IMR-90 (cell line): Measurements from ENCODE around the gene ADAT1. TPM values are rescaled to one million over a fixed set of nuclear protein-coding genes. Genes with fewer than 3 reads are reported as not detected.

Experiments used
- ATAC-seq: fragments of 200-7000 bp; cut with Tn5 transposase; 2 replicates; pipeline ENCODE4 v1.9.1; 2020; ENCODE audit warnings: low read depth, mild to moderate bottlenecking, moderate library complexity
- BruUV-seq: library from RNA; stranded (reverse); fragments of 400-500 nt; replicated peaks from 2 replicates; lab custom pipeline; 2021; lab: Mats Ljungman, UMichigan
- CTCF ChIA-PET: fragments of 300-600 bp; formaldehyde crosslinking; extraction: SDS; loops from one replicate; lab custom pipeline; 2021; ENCODE audit warnings: antibody characterized with exemption; lab: Yijun Ruan, JAX
- POLR2A ChIA-PET: fragments of 300-600 bp; sonication (Branson Sonifier 250); formaldehyde crosslinking; loops from one replicate; lab custom pipeline; 2022; ENCODE audit warnings: antibody characterized with exemption; ENCODE audit not compliant: unreplicated experiment; lab: Charles Lee
- DNase-seq: peaks from one replicate; pipeline ENCODE4 v3.0.0; 2013
- H2AFZ ChIP-seq: replicated peaks from 2 replicates; pipeline ENCODE3; 2013; ENCODE audit warnings: low read length, mild to moderate bottlenecking; ENCODE audit not compliant: poor library complexity
- H2AK5ac ChIP-seq: 2 replicates; pipeline ENCODE4 v1.6.1; 2013; ENCODE audit warnings: low read depth, low read length, inconsistent platforms
- H2AK9ac ChIP-seq: replicated peaks from 2 replicates; pipeline ENCODE3; 2013; ENCODE audit warnings: mild to moderate bottlenecking, low read depth, low read length, moderate library complexity; ENCODE audit not compliant: poor library complexity
- H2BK120ac ChIP-seq: 2 replicates; pipeline ENCODE4 v1.6.1; 2013; ENCODE audit warnings: low read depth, low read length, inconsistent platforms
- H2BK15ac ChIP-seq: 3 replicates; pipeline ENCODE4 v1.6.1; 2013; ENCODE audit warnings: low read depth, low read length, inconsistent platforms
- H2BK20ac ChIP-seq: 2 replicates; pipeline ENCODE4 v1.6.1; 2013; ENCODE audit warnings: low read depth, mild to moderate bottlenecking, inconsistent platforms, low read length, moderate library complexity
- H2BK5ac ChIP-seq: 2 replicates; pipeline ENCODE4 v1.6.1; 2013; ENCODE audit warnings: mild to moderate bottlenecking, low read depth, low read length, inconsistent platforms; ENCODE audit not compliant: poor library complexity, severe bottlenecking
- H3K14ac ChIP-seq: replicated peaks from 2 replicates; pipeline ENCODE4 v1.6.1; 2013; ENCODE audit warnings: low read depth, low read length, inconsistent platforms
- H3K18ac ChIP-seq: 2 replicates; pipeline ENCODE4 v1.6.1; 2013; ENCODE audit warnings: low read depth, low read length, control low read depth
- H3K23ac ChIP-seq: 2 replicates; pipeline ENCODE4 v1.6.1; 2013; ENCODE audit warnings: low read depth, low read length, inconsistent platforms
- H3K27ac ChIP-seq: 2 replicates; pipeline ENCODE4 v1.5.1; 2013; ENCODE audit warnings: mild to moderate bottlenecking, control low read depth, low read length; ENCODE audit not compliant: insufficient read depth
- H3K27me3 ChIP-seq: 2 replicates; pipeline ENCODE4 v1.6.1; 2013; ENCODE audit warnings: low read length; ENCODE audit not compliant: control insufficient read depth, insufficient read depth
- H3K36me3 ChIP-seq: 2 replicates; pipeline ENCODE4 v1.6.1; 2013; ENCODE audit warnings: low read length, mixed read lengths; ENCODE audit not compliant: control insufficient read depth, insufficient read depth
- H3K4ac ChIP-seq: 2 replicates; pipeline ENCODE4 v1.6.1; 2013; ENCODE audit warnings: low read depth, low read length, inconsistent platforms
- H3K4me1 ChIP-seq: 2 replicates; pipeline ENCODE4 v1.6.1; 2013; ENCODE audit warnings: low read length, mixed read lengths; ENCODE audit not compliant: control insufficient read depth, insufficient read depth
- H3K4me2 ChIP-seq: 2 replicates; pipeline ENCODE4 v1.6.1; 2013; ENCODE audit warnings: low read depth, mild to moderate bottlenecking, control low read depth, low read length, moderate library complexity
- H3K4me3 ChIP-seq: 2 replicates; pipeline ENCODE4 v1.5.1; 2013; ENCODE audit warnings: low read depth, mild to moderate bottlenecking, control low read depth, low read length, moderate library complexity; ENCODE audit not compliant: insufficient read depth
- H3K56ac ChIP-seq: 2 replicates; pipeline ENCODE4 v1.6.1; 2013; ENCODE audit warnings: low read length, inconsistent platforms; ENCODE audit not compliant: insufficient read depth; ENCODE audit errors: extremely low read depth
- H3K79me1 ChIP-seq, 2 experiments: 2 replicates each; pipeline ENCODE4 v1.6.1; 2013; ENCODE audit warnings: low read length in 2 of 2, inconsistent platforms in 1 of 2, low read depth in 1 of 2
- H3K9ac ChIP-seq: 2 replicates; pipeline ENCODE4 v1.6.1; 2013; ENCODE audit warnings: low read depth, low read length, control low read depth
- H3K9me1 ChIP-seq: 2 replicates; pipeline ENCODE4 v1.6.1; 2013; ENCODE audit warnings: low read length, inconsistent platforms; ENCODE audit not compliant: insufficient read depth
- H3K9me3 ChIP-seq: 2 replicates; pipeline ENCODE4 v1.6.1; 2013; ENCODE audit warnings: low read length; ENCODE audit not compliant: control insufficient read depth, insufficient read depth
- H4K20me1 ChIP-seq: 2 replicates; pipeline ENCODE4 v1.6.1; 2013; ENCODE audit warnings: low read length, inconsistent platforms; ENCODE audit not compliant: insufficient read depth
- H4K5ac ChIP-seq: 2 replicates; pipeline ENCODE4 v1.6.1; 2013; ENCODE audit warnings: mild to moderate bottlenecking, low read depth, low read length, control low read depth
- H4K8ac ChIP-seq, 2 experiments: 2 replicates each; pipeline ENCODE4 v1.6.1; 2013; ENCODE audit warnings: low read depth in 2 of 2, low read length in 2 of 2, control low read depth in 1 of 2, inconsistent platforms in 1 of 2
- H4K91ac ChIP-seq: 2 replicates; pipeline ENCODE4 v1.6.1; 2013; ENCODE audit warnings: low read depth, low read length, inconsistent platforms; ENCODE audit not compliant: insufficient read depth
- BHLHE40 ChIP-seq: fragments of 150-350 bp; IDR thresholded peaks from 2 replicates; pipeline ENCODE4 v1.6.1; 2016; ENCODE audit warnings: mild to moderate bottlenecking, low read depth, low read length
- CEBPB ChIP-seq: IDR thresholded peaks from 2 replicates; pipeline ENCODE4 v1.6.1; 2012; ENCODE audit warnings: low read depth, low read length, improper control_type of control experiment
- CHD1 ChIP-seq: IDR thresholded peaks from 2 replicates; pipeline ENCODE4 v1.6.1; 2012; ENCODE audit warnings: low read depth, low read length, improper control_type of control experiment
- FOS ChIP-seq: fragments of 150-350 bp; IDR thresholded peaks from 2 replicates; pipeline ENCODE4 v1.6.1; 2016; ENCODE audit warnings: low read depth, low read length
- MAFK ChIP-seq: IDR thresholded peaks from 2 replicates; pipeline ENCODE4 v1.6.1; 2012; ENCODE audit warnings: low read depth, low read length, improper control_type of control experiment
- MAZ ChIP-seq: IDR thresholded peaks from 2 replicates; pipeline ENCODE4 v1.6.1; 2012; ENCODE audit warnings: low read depth, mild to moderate bottlenecking, low read length, improper control_type of control experiment, moderate library complexity, borderline replicate concordance
- MXI1 ChIP-seq: IDR thresholded peaks from 2 replicates; pipeline ENCODE4 v1.6.1; 2012; ENCODE audit warnings: low read depth, mild to moderate bottlenecking, low read length, moderate library complexity, borderline replicate concordance
- NFE2L2 ChIP-seq: fragments of 150-350 bp; IDR thresholded peaks from 2 replicates; pipeline ENCODE4 v1.6.1; 2016; ENCODE audit warnings: low read depth, mild to moderate bottlenecking, low read length
- RAD21 ChIP-seq: IDR thresholded peaks from 2 replicates; pipeline ENCODE4 v1.6.1; 2012; ENCODE audit warnings: low read length, improper control_type of control experiment
- RCOR1 ChIP-seq: IDR thresholded peaks from 2 replicates; pipeline ENCODE4 v1.6.1; 2012; ENCODE audit warnings: mild to moderate bottlenecking, low read length, improper control_type of control experiment; ENCODE audit not compliant: insufficient replicate concordance
- RFX5 ChIP-seq: IDR thresholded peaks from 2 replicates; pipeline ENCODE4 v1.8.0; 2012; ENCODE audit warnings: low read depth, mild to moderate bottlenecking, low read length, moderate library complexity
- SMC3 ChIP-seq: fragments of 150-350 bp; IDR thresholded peaks from 2 replicates; pipeline ENCODE4 v1.6.1; 2016; ENCODE audit warnings: low read depth, mild to moderate bottlenecking, antibody characterized with exemption, low read length, moderate library complexity
- WGBS, 2 experiments: methylation state at CpG; one replicate each; pipeline versions ENCODE4 v1.1.5 to v1.1.7; 2013; ENCODE audit warnings: missing lambda C conversion rate in 2 of 2; ENCODE audit not compliant: insufficient read length in 1 of 2; ENCODE audit errors: extremely low coverage in 2 of 2; 5-methylcytosine and 5-hydroxymethylcytosine counted together
- dilution Hi-C: fragments of 300-500 bp; cut with HindIII; formaldehyde crosslinking; loops from one replicate; pipeline ENCODE4 v1.14.3; 2018; ENCODE audit warnings: low sequenced_read_pairs; ENCODE audit not compliant: unreplicated experiment
- in situ Hi-C: fragments of 300-500 bp; cut with MboI; formaldehyde crosslinking; loops from 3 replicates; pipeline ENCODE4 v1.14.3; 2019; ENCODE audit warnings: low sequenced_read_pairs, inconsistent platforms, mixed read lengths
- intact Hi-C: fragments of 100-400 bp; cut with micrococcal nuclease; formaldehyde crosslinking; loops from 2 replicates; pipeline ENCODE4 v1.10.0; 2022
- polyA plus RNA-seq, 3 experiments: library from polyadenylated mRNA; depleted of rRNA; stranded (reverse); fragments of >200 nt; gene quantifications; 2 replicates each; pipeline ENCODE4 v1.2.3, GENCODE V29; 2012; ENCODE audit warnings: low replicate concordance in 1 of 3
- total RNA-seq: library from RNA; depleted of rRNA; stranded (reverse); fragments of >200 nt; gene quantifications from 2 replicates; pipeline ENCODE4 v1.2.3, GENCODE V29; 2012
- TF ChIP-seq, protein P1 (sequence below): fragments of 150-350 bp; IDR thresholded peaks from 2 replicates; pipeline ENCODE4 v1.6.1; 2017; ENCODE audit warnings: mild to moderate bottlenecking, antibody characterized with exemption, low read length, low read depth
- TF ChIP-seq, protein P2 (sequence below): conservative IDR thresholded peaks from 2 replicates; pipeline ENCODE4 v1.5.1; 2012; ENCODE audit warnings: mild to moderate bottlenecking, low read depth, low read length, improper control_type of control experiment
- TF ChIP-seq, protein P3 (sequence below): fragments of 150-350 bp; IDR thresholded peaks from 2 replicates; pipeline ENCODE4 v1.6.1; 2016; ENCODE audit warnings: low read depth, mild to moderate bottlenecking, low read length, moderate library complexity, borderline replicate concordance

The ADAT1 gene
- total and polyA plus RNA-seq, 2 of the 4 experiments (the other 2 are of a cell fraction): 22.7 to 52.9 TPM

DNA sequence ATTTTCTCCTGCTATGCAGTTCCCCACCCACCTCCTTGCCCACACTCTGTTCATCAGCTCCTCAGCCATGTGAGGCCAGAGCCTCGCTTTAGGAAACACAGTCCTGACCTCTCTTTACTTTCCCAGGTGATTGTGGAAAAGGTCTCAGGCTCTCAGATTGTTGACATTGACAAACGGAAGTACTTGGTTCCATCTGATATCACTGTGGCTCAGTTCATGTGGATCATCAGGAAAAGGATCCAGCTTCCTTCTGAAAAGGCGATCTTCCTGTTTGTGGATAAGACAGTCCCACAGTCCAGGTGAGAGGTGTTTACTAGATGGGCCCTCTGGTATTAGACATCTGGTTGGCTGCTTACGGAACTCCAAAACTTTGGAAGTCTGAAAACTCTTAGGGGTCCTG lies 55.2 kb downstream of the ADAT1 start:
- Histone ChIP-seq H3K36me3 (peaks cover 41% of the 10 kb centered on the region), H2BK120ac (no peak overlapping the region), H3K18ac (no peak overlapping the region), H2BK15ac (no peak overlapping the region), H3K4me1 (peaks cover 6% of the 10 kb centered on the region; the same call in 1 of the 2 replicates), H3K9me3 (no peaks in the 10 kb centered on the region), H4K91ac (no peak overlapping the region), H3K23ac (no peak overlapping the region; the same call in 1 of the 2 replicates), H3K56ac (no peak overlapping the region), H4K20me1 (peaks cover 20% of the 10 kb centered on the region), H3K27me3 (no peaks in the 10 kb centered on the region; the same call in 1 of the 2 replicates), H3K79me1 (peaks cover 31 to 61% of the 10 kb centered on the region in 2 experiments), H4K8ac (no peak overlapping the region), H2AK9ac (no peak overlapping the region), H2AK5ac (no peak overlapping the region), H3K4ac (no peak overlapping the region), H4K5ac (no peak overlapping the region), H2AFZ (no peak overlapping the region), H3K4me3 (no peak overlapping the region), H2BK5ac (no peak overlapping the region), H3K14ac (no peak overlapping the region), H3K27ac (no peak overlapping the region), H3K9ac (no peak overlapping the region), H2BK20ac (no peak overlapping the region), H3K4me2 (no peak overlapping the region), H3K9me1 (peaks cover 17% of the 10 kb centered on the region)
- in situ Hi-C loops: no loop called here
- dilution Hi-C loops: no loop called here
- TF ChIP-seq BHLHE40 (no peak), MAFK (no peak), RAD21 (no peak), CEBPB (no peak), RFX5 (no peak), FOS (no peak), SMC3 (no peak), RCOR1 (no peak), MAZ (no peak), MXI1 (no peak), NFE2L2 (no peak), CHD1 (no peak)
- TF ChIP-seq, protein P1, sequence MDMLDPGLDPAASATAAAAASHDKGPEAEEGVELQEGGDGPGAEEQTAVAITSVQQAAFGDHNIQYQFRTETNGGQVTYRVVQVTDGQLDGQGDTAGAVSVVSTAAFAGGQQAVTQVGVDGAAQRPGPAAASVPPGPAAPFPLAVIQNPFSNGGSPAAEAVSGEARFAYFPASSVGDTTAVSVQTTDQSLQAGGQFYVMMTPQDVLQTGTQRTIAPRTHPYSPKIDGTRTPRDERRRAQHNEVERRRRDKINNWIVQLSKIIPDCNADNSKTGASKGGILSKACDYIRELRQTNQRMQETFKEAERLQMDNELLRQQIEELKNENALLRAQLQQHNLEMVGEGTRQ: no peak
- TF ChIP-seq, protein P2, sequence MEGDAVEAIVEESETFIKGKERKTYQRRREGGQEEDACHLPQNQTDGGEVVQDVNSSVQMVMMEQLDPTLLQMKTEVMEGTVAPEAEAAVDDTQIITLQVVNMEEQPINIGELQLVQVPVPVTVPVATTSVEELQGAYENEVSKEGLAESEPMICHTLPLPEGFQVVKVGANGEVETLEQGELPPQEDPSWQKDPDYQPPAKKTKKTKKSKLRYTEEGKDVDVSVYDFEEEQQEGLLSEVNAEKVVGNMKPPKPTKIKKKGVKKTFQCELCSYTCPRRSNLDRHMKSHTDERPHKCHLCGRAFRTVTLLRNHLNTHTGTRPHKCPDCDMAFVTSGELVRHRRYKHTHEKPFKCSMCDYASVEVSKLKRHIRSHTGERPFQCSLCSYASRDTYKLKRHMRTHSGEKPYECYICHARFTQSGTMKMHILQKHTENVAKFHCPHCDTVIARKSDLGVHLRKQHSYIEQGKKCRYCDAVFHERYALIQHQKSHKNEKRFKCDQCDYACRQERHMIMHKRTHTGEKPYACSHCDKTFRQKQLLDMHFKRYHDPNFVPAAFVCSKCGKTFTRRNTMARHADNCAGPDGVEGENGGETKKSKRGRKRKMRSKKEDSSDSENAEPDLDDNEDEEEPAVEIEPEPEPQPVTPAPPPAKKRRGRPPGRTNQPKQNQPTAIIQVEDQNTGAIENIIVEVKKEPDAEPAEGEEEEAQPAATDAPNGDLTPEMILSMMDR: no peak
- TF ChIP-seq, protein P3, sequence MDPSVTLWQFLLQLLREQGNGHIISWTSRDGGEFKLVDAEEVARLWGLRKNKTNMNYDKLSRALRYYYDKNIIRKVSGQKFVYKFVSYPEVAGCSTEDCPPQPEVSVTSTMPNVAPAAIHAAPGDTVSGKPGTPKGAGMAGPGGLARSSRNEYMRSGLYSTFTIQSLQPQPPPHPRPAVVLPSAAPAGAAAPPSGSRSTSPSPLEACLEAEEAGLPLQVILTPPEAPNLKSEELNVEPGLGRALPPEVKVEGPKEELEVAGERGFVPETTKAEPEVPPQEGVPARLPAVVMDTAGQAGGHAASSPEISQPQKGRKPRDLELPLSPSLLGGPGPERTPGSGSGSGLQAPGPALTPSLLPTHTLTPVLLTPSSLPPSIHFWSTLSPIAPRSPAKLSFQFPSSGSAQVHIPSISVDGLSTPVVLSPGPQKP: no peak
- no TSS peak for BruUV-seq
- ATAC-seq (no peak), DNase-seq (no peak)
- ChIA-PET POLR2A (no interaction called here), CTCF (no interaction called here)
- 67% methylated on average over 1 of the region's 4 CpGs; no CpG with 5 or more reads in 1 of the 2 experiments for WGBS, 2 experiments
- intact Hi-C loops: loop anchor here (5.0 kb wide), 1 partner anchor 96 kb away; no protein-coding TSS in a partner anchor
